GM12878 (cell line): ENCODE data around the gene MRPS15. TPM values are rescaled to one million over a fixed set of nuclear protein-coding genes. Genes with fewer than 3 reads are reported as not detected.

Source experiments
- ATAC-seq: fragments of 200-7000 bp; cut with Tn5 transposase; 3 replicates; pipeline ENCODE4 v1.9.1; 2020; ENCODE audit warnings: mild to moderate bottlenecking, moderate library complexity
- BruUV-seq: library from RNA; stranded (reverse); fragments of 400-500 nt; replicated peaks from 2 replicates; lab custom pipeline; 2021; lab: Mats Ljungman, UMichigan
- CTCF ChIA-PET: fragments of 300-600 bp; sonication (Branson Sonifier 250); formaldehyde crosslinking; extraction: SDS; loops from one replicate; lab custom pipeline; 2021; ENCODE audit warnings: inconsistent platforms; lab: Yijun Ruan, JAX
- POLR2A ChIA-PET: fragments of 350-600 bp; formaldehyde crosslinking; extraction: SDS; loops from one replicate; lab custom pipeline; 2021; ENCODE audit warnings: inconsistent platforms; lab: Charles Lee
- RAD21 ChIA-PET: fragments of 300-600 bp; sonication (Branson Sonifier 250); formaldehyde crosslinking; loops from one replicate; lab custom pipeline; 2023; ENCODE audit warnings: antibody characterized with exemption; ENCODE audit not compliant: unreplicated experiment; lab: Charles Lee
- SMC1A ChIA-PET: fragments of 300-600 bp; sonication (Branson Sonifier 250); formaldehyde crosslinking; loops from one replicate; lab custom pipeline; 2023; ENCODE audit not compliant: unreplicated experiment, uncharacterized antibody; lab: Charles Lee
- DNase-seq: peaks from one replicate; pipeline ENCODE4 v3.0.0-alpha.2; 2011; ENCODE audit warnings: low read depth, low spot score
- FAIRE-seq: peaks from 3 replicates; lab custom pipeline; 2011; peaks lifted over from hg19 to GRCh38; lab: Jason Lieb, UNC
- H2AFZ ChIP-seq: 2 replicates; pipeline ENCODE4 v1.6.0; 2011; ENCODE audit warnings: low read depth, low read length, control low read depth; ENCODE audit not compliant: control insufficient read depth
- H3K27ac ChIP-seq: 2 replicates; pipeline ENCODE4 v1.5.1; 2011; ENCODE audit warnings: control low read depth; ENCODE audit not compliant: control insufficient read depth, insufficient read depth
- H3K27me3 ChIP-seq, 2 experiments: replicated peaks in 1 of 2; 2 replicates each; pipeline versions ENCODE4 v1.6.0 to v1.6.1; 2011; ENCODE audit warnings: low read length in 1 of 2; ENCODE audit not compliant: control insufficient read depth in 2 of 2, insufficient read depth in 2 of 2
- H3K36me3 ChIP-seq, 2 experiments: 2 replicates each; pipeline ENCODE4 v1.5.1; 2011; ENCODE audit warnings: low read length in 1 of 2; ENCODE audit not compliant: control insufficient read depth in 2 of 2, insufficient read depth in 2 of 2
- H3K4me1 ChIP-seq: 2 replicates; pipeline ENCODE4 v1.6.1; 2011; ENCODE audit warnings: mild to moderate bottlenecking, low read length, moderate library complexity, mixed read lengths; ENCODE audit not compliant: control insufficient read depth, insufficient read depth
- H3K4me2 ChIP-seq: 2 replicates; pipeline ENCODE4 v1.6.0; 2011; ENCODE audit warnings: control low read depth; ENCODE audit not compliant: control insufficient read depth, insufficient read depth
- H3K4me3 ChIP-seq: fragments of 200-600 bp; sonication (generic); 2 replicates; pipeline ENCODE4 v1.5.1; 2016
- H3K79me2 ChIP-seq: 2 replicates; pipeline ENCODE4 v1.6.0; 2011; ENCODE audit warnings: low read length; ENCODE audit not compliant: control insufficient read depth, insufficient read depth
- H3K9ac ChIP-seq: 2 replicates; pipeline ENCODE4 v1.8.0; 2011; ENCODE audit warnings: low read length, control low read depth, mixed read lengths; ENCODE audit not compliant: control insufficient read depth, insufficient read depth
- H3K9me3 ChIP-seq: replicated peaks from 3 replicates; pipeline ENCODE4 v1.5.1; 2011; ENCODE audit warnings: mild to moderate bottlenecking, low read length; ENCODE audit not compliant: control insufficient read depth, insufficient read depth
- H4K20me1 ChIP-seq: 2 replicates; pipeline ENCODE4 v1.6.0; 2011; ENCODE audit not compliant: control insufficient read depth, insufficient read depth
- BACH1 ChIP-seq: fragments of 450-650 bp; IDR thresholded peaks from 2 replicates; pipeline ENCODE4 v1.6.1; 2017; ENCODE audit warnings: mild to moderate bottlenecking, borderline replicate concordance
- CBX3 ChIP-seq: fragments of 200-600 bp; sonication (generic); IDR thresholded peaks from 2 replicates; pipeline ENCODE4 v1.6.1; 2016; ENCODE audit warnings: low read depth, borderline replicate concordance
- CHD1 ChIP-seq: IDR thresholded peaks from 2 replicates; pipeline ENCODE4 v1.6.1; 2012; ENCODE audit warnings: low read depth, low read length, improper control_type of control experiment
- NKRF ChIP-seq: fragments of 450-650 bp; conservative IDR thresholded peaks from 2 replicates; pipeline ENCODE4 v1.6.1; 2017; ENCODE audit warnings: mild to moderate bottlenecking, moderate library complexity
- NRF1 ChIP-seq: conservative IDR thresholded peaks from 2 replicates; pipeline ENCODE4 v1.6.1; 2011; ENCODE audit warnings: mild to moderate bottlenecking, low read depth, low read length, improper control_type of control experiment
- REST ChIP-seq: IDR thresholded peaks from 2 replicates; pipeline ENCODE4 v1.6.1; 2012; ENCODE audit warnings: mild to moderate bottlenecking, low read depth, low read length
- SIX5 ChIP-seq: IDR thresholded peaks from 2 replicates; pipeline ENCODE4 v1.6.1; 2011; ENCODE audit warnings: mild to moderate bottlenecking, low read depth, low read length, moderate library complexity; ENCODE audit not compliant: severe bottlenecking
- STAT1 ChIP-seq: fragments of 450-650 bp; conservative IDR thresholded peaks from 2 replicates; pipeline ENCODE4 v1.6.1; 2014; ENCODE audit warnings: antibody characterized with exemption, mild to moderate bottlenecking
- TCF7 ChIP-seq: IDR thresholded peaks from 2 replicates; pipeline ENCODE4 v1.6.1; 2014; ENCODE audit warnings: antibody characterized with exemption, borderline replicate concordance
- ZBTB40 ChIP-seq: fragments of 450-650 bp; IDR thresholded peaks from 2 replicates; pipeline ENCODE4 v1.6.1; 2016; ENCODE audit warnings: mild to moderate bottlenecking, moderate library complexity, borderline replicate concordance
- ZNF687 ChIP-seq: fragments of 450-650 bp; IDR thresholded peaks from 2 replicates; pipeline ENCODE4 v1.6.1; 2017; ENCODE audit warnings: mild to moderate bottlenecking, moderate library complexity
- WGBS: methylation state at CpG from one replicate; pipeline ENCODE4 v1.1.6; 2016; ENCODE audit warnings: low lambda C conversion rate; ENCODE audit not compliant: insufficient replicate concordance, insufficient coverage; ENCODE audit errors: missing lambda C conversion rate; 5-methylcytosine and 5-hydroxymethylcytosine counted together
- in situ Hi-C: fragments of 300-500 bp; cut with MboI; formaldehyde crosslinking; loops from 9 replicates; pipeline ENCODE4 v1.14.3; 2018; ENCODE audit warnings: mixed read lengths
- intact Hi-C: fragments of 100-400 bp; cut with micrococcal nuclease; formaldehyde crosslinking; loops from one replicate; pipeline ENCODE4 v1.14.2; 2022; ENCODE audit not compliant: unreplicated experiment
- polyA plus RNA-seq, 11 experiments: library from polyadenylated mRNA; depleted of rRNA in 4 of 11; unstranded in 6 of 11; stranded (reverse) in 5 of 11; fragments of >200 nt; fragmentation: Nextera tagmentation in 4 of 11; fragmentation: Illumina TruSeq in 1 of 11; extraction: Ambion mirVana in 4 of 11; extraction: Trizol in 1 of 11; gene quantifications; 1 replicate in 1 of 11; 2 replicates in 10 of 11; pipeline versions ENCODE4 v1.2.1 to v1.2.3, GENCODE V29; 2011 to 2016; ENCODE audit warnings: inconsistent platforms in 2 of 11, missing spikeins in 2 of 11, low read depth in 1 of 11
- total RNA-seq, 4 experiments: library from RNA; depleted of rRNA in 3 of 4; stranded (reverse); fragments of >200 nt in 3 of 4; fragmentation: Illumina TruSeq in 1 of 4; extraction: Trizol in 1 of 4; gene quantifications; 2 replicates each; pipeline versions ENCODE4 v1.2.1 to v1.2.3, GENCODE V29; 2013 to 2021

The MRPS15 gene
- total and polyA plus RNA-seq, 10 of the 15 experiments (the other 5 are each of a cell fraction or from before 2014, with no cell fraction given), result 41.1 to 207 (median 107) TPM

GRCh38 chr1:36432616-36433015 lies 31.6 kb downstream of the MRPS15 start:
- in situ Hi-C loops (no loop called here), intact Hi-C loops (no loop called here)
- Histone ChIP-seq H2AFZ (no peak overlapping the region), H3K4me3 (no peak overlapping the region), H3K4me1 (no peaks in the 10 kb centered on the region), H3K27ac (no peak overlapping the region), H3K9ac (no peak overlapping the region), H4K20me1 (no peaks in the 10 kb centered on the region), H3K4me2 (no peak overlapping the region), H3K36me3 (no peaks in the 10 kb centered on the region), H3K9me3 (no peaks in the 10 kb centered on the region), H3K27me3 (no peaks in the 10 kb centered on the region), H3K79me2 (no peaks in the 10 kb centered on the region)
- SMC1A ChIA-PET, result no interaction called here
- ATAC-seq (no peak), DNase-seq (no peak), FAIRE-seq (no peak)
- no TSS peak for BruUV-seq
- POLR2A ChIA-PET, result no interaction called here
- RAD21 ChIA-PET, result no interaction called here
- CTCF ChIA-PET, result no interaction called here
- WGBS, result 81% methylated on average over 4 of the region's 4 CpGs
- no peak for TF ChIP-seq SIX5
- no peak for TF ChIP-seq NKRF
- no peak for TF ChIP-seq BACH1
- no peak for TF ChIP-seq CBX3
- no peak for TF ChIP-seq NRF1
- TF ChIP-seq ZBTB40, result no peak
- no peak for TF ChIP-seq STAT1
- TF ChIP-seq CHD1, result no peak
- no peak for TF ChIP-seq TCF7
- TF ChIP-seq ZNF687, result no peak
- no peak for TF ChIP-seq REST
